IMR-90 (cell line): Measurements from ENCODE around the gene DOCK10. TPM values are rescaled to one million over a fixed set of nuclear protein-coding genes. Genes with fewer than 3 reads are reported as not detected.

Experiments
- ATAC-seq: fragments of 200-7000 bp; cut with Tn5 transposase; 2 replicates; pipeline ENCODE4 v1.9.1; 2020; ENCODE audit warnings: low read depth, mild to moderate bottlenecking, moderate library complexity
- BruUV-seq: library from RNA; stranded (reverse); fragments of 400-500 nt; replicated peaks from 2 replicates; lab custom pipeline; 2021; lab: Mats Ljungman, UMichigan
- CTCF ChIA-PET: fragments of 300-600 bp; formaldehyde crosslinking; extraction: SDS; loops from one replicate; lab custom pipeline; 2021; ENCODE audit warnings: antibody characterized with exemption; lab: Yijun Ruan, JAX
- POLR2A ChIA-PET: fragments of 300-600 bp; sonication (Branson Sonifier 250); formaldehyde crosslinking; loops from one replicate; lab custom pipeline; 2022; ENCODE audit warnings: antibody characterized with exemption; ENCODE audit not compliant: unreplicated experiment; lab: Charles Lee
- DNase-seq: peaks from one replicate; pipeline ENCODE4 v3.0.0; 2013
- H2AFZ ChIP-seq: replicated peaks from 2 replicates; pipeline ENCODE3; 2013; ENCODE audit warnings: low read length, mild to moderate bottlenecking; ENCODE audit not compliant: poor library complexity
- H2AK5ac ChIP-seq: 2 replicates; pipeline ENCODE4 v1.6.1; 2013; ENCODE audit warnings: low read depth, low read length, inconsistent platforms
- H2AK9ac ChIP-seq: replicated peaks from 2 replicates; pipeline ENCODE3; 2013; ENCODE audit warnings: mild to moderate bottlenecking, low read depth, low read length, moderate library complexity; ENCODE audit not compliant: poor library complexity
- H2BK120ac ChIP-seq: 2 replicates; pipeline ENCODE4 v1.6.1; 2013; ENCODE audit warnings: low read depth, low read length, inconsistent platforms
- H2BK15ac ChIP-seq: 3 replicates; pipeline ENCODE4 v1.6.1; 2013; ENCODE audit warnings: low read depth, low read length, inconsistent platforms
- H2BK20ac ChIP-seq: 2 replicates; pipeline ENCODE4 v1.6.1; 2013; ENCODE audit warnings: low read depth, mild to moderate bottlenecking, inconsistent platforms, low read length, moderate library complexity
- H2BK5ac ChIP-seq: 2 replicates; pipeline ENCODE4 v1.6.1; 2013; ENCODE audit warnings: mild to moderate bottlenecking, low read depth, low read length, inconsistent platforms; ENCODE audit not compliant: poor library complexity, severe bottlenecking
- H3K14ac ChIP-seq: replicated peaks from 2 replicates; pipeline ENCODE4 v1.6.1; 2013; ENCODE audit warnings: low read depth, low read length, inconsistent platforms
- H3K18ac ChIP-seq: 2 replicates; pipeline ENCODE4 v1.6.1; 2013; ENCODE audit warnings: low read depth, low read length, control low read depth
- H3K23ac ChIP-seq: 2 replicates; pipeline ENCODE4 v1.6.1; 2013; ENCODE audit warnings: low read depth, low read length, inconsistent platforms
- H3K27ac ChIP-seq: 2 replicates; pipeline ENCODE4 v1.5.1; 2013; ENCODE audit warnings: mild to moderate bottlenecking, control low read depth, low read length; ENCODE audit not compliant: insufficient read depth
- H3K27me3 ChIP-seq: 2 replicates; pipeline ENCODE4 v1.6.1; 2013; ENCODE audit warnings: low read length; ENCODE audit not compliant: control insufficient read depth, insufficient read depth
- H3K36me3 ChIP-seq: 2 replicates; pipeline ENCODE4 v1.6.1; 2013; ENCODE audit warnings: low read length, mixed read lengths; ENCODE audit not compliant: control insufficient read depth, insufficient read depth
- H3K4ac ChIP-seq: 2 replicates; pipeline ENCODE4 v1.6.1; 2013; ENCODE audit warnings: low read depth, low read length, inconsistent platforms
- H3K4me1 ChIP-seq: 2 replicates; pipeline ENCODE4 v1.6.1; 2013; ENCODE audit warnings: low read length, mixed read lengths; ENCODE audit not compliant: control insufficient read depth, insufficient read depth
- H3K4me2 ChIP-seq: 2 replicates; pipeline ENCODE4 v1.6.1; 2013; ENCODE audit warnings: low read depth, mild to moderate bottlenecking, control low read depth, low read length, moderate library complexity
- H3K4me3 ChIP-seq: 2 replicates; pipeline ENCODE4 v1.5.1; 2013; ENCODE audit warnings: low read depth, mild to moderate bottlenecking, control low read depth, low read length, moderate library complexity; ENCODE audit not compliant: insufficient read depth
- H3K56ac ChIP-seq: 2 replicates; pipeline ENCODE4 v1.6.1; 2013; ENCODE audit warnings: low read length, inconsistent platforms; ENCODE audit not compliant: insufficient read depth; ENCODE audit errors: extremely low read depth
- H3K79me1 ChIP-seq, 2 experiments: 2 replicates each; pipeline ENCODE4 v1.6.1; 2013; ENCODE audit warnings: low read length in 2 of 2, inconsistent platforms in 1 of 2, low read depth in 1 of 2
- H3K9ac ChIP-seq: 2 replicates; pipeline ENCODE4 v1.6.1; 2013; ENCODE audit warnings: low read depth, low read length, control low read depth
- H3K9me1 ChIP-seq: 2 replicates; pipeline ENCODE4 v1.6.1; 2013; ENCODE audit warnings: low read length, inconsistent platforms; ENCODE audit not compliant: insufficient read depth
- H3K9me3 ChIP-seq: 2 replicates; pipeline ENCODE4 v1.6.1; 2013; ENCODE audit warnings: low read length; ENCODE audit not compliant: control insufficient read depth, insufficient read depth
- H4K20me1 ChIP-seq: 2 replicates; pipeline ENCODE4 v1.6.1; 2013; ENCODE audit warnings: low read length, inconsistent platforms; ENCODE audit not compliant: insufficient read depth
- H4K5ac ChIP-seq: 2 replicates; pipeline ENCODE4 v1.6.1; 2013; ENCODE audit warnings: mild to moderate bottlenecking, low read depth, low read length, control low read depth
- H4K8ac ChIP-seq, 2 experiments: 2 replicates each; pipeline ENCODE4 v1.6.1; 2013; ENCODE audit warnings: low read depth in 2 of 2, low read length in 2 of 2, control low read depth in 1 of 2, inconsistent platforms in 1 of 2
- H4K91ac ChIP-seq: 2 replicates; pipeline ENCODE4 v1.6.1; 2013; ENCODE audit warnings: low read depth, low read length, inconsistent platforms; ENCODE audit not compliant: insufficient read depth
- CHD1 ChIP-seq: IDR thresholded peaks from 2 replicates; pipeline ENCODE4 v1.6.1; 2012; ENCODE audit warnings: low read depth, low read length, improper control_type of control experiment
- MAFK ChIP-seq: IDR thresholded peaks from 2 replicates; pipeline ENCODE4 v1.6.1; 2012; ENCODE audit warnings: low read depth, low read length, improper control_type of control experiment
- MAZ ChIP-seq: IDR thresholded peaks from 2 replicates; pipeline ENCODE4 v1.6.1; 2012; ENCODE audit warnings: low read depth, mild to moderate bottlenecking, low read length, improper control_type of control experiment, moderate library complexity, borderline replicate concordance
- NFE2L2 ChIP-seq: fragments of 150-350 bp; IDR thresholded peaks from 2 replicates; pipeline ENCODE4 v1.6.1; 2016; ENCODE audit warnings: low read depth, mild to moderate bottlenecking, low read length
- POLR2A ChIP-seq: IDR thresholded peaks from 2 replicates; pipeline ENCODE4 v1.6.1; 2012; ENCODE audit warnings: mild to moderate bottlenecking, low read depth, low read length
- RCOR1 ChIP-seq: IDR thresholded peaks from 2 replicates; pipeline ENCODE4 v1.6.1; 2012; ENCODE audit warnings: mild to moderate bottlenecking, low read length, improper control_type of control experiment; ENCODE audit not compliant: insufficient replicate concordance
- RFX5 ChIP-seq: IDR thresholded peaks from 2 replicates; pipeline ENCODE4 v1.8.0; 2012; ENCODE audit warnings: low read depth, mild to moderate bottlenecking, low read length, moderate library complexity
- WGBS, 2 experiments: methylation state at CpG; one replicate each; pipeline versions ENCODE4 v1.1.5 to v1.1.7; 2013; ENCODE audit warnings: missing lambda C conversion rate in 2 of 2; ENCODE audit not compliant: insufficient read length in 1 of 2; ENCODE audit errors: extremely low coverage in 2 of 2; 5-methylcytosine and 5-hydroxymethylcytosine counted together
- dilution Hi-C: fragments of 300-500 bp; cut with HindIII; formaldehyde crosslinking; loops from one replicate; pipeline ENCODE4 v1.14.3; 2018; ENCODE audit warnings: low sequenced_read_pairs; ENCODE audit not compliant: unreplicated experiment
- in situ Hi-C: fragments of 300-500 bp; cut with MboI; formaldehyde crosslinking; loops from 3 replicates; pipeline ENCODE4 v1.14.3; 2019; ENCODE audit warnings: low sequenced_read_pairs, inconsistent platforms, mixed read lengths
- intact Hi-C: fragments of 100-400 bp; cut with micrococcal nuclease; formaldehyde crosslinking; loops from 2 replicates; pipeline ENCODE4 v1.10.0; 2022
- polyA plus RNA-seq, 3 experiments: library from polyadenylated mRNA; depleted of rRNA; stranded (reverse); fragments of >200 nt; gene quantifications; 2 replicates each; pipeline ENCODE4 v1.2.3, GENCODE V29; 2012; ENCODE audit warnings: low replicate concordance in 1 of 3
- total RNA-seq: library from RNA; depleted of rRNA; stranded (reverse); fragments of >200 nt; gene quantifications from 2 replicates; pipeline ENCODE4 v1.2.3, GENCODE V29; 2012
- TF ChIP-seq, protein P1 (sequence below): fragments of 150-350 bp; IDR thresholded peaks from 2 replicates; pipeline ENCODE4 v1.6.1; 2017; ENCODE audit warnings: mild to moderate bottlenecking, antibody characterized with exemption, low read length, low read depth
- TF ChIP-seq, protein P2 (sequence below): conservative IDR thresholded peaks from 2 replicates; pipeline ENCODE4 v1.5.1; 2012; ENCODE audit warnings: mild to moderate bottlenecking, low read depth, low read length, improper control_type of control experiment
- TF ChIP-seq, protein P3 (sequence below): fragments of 150-350 bp; IDR thresholded peaks from 2 replicates; pipeline ENCODE4 v1.6.1; 2016; ENCODE audit warnings: low read depth, mild to moderate bottlenecking, low read length, moderate library complexity, borderline replicate concordance

DOCK10 gene
- total and polyA plus RNA-seq, 2 of the 4 experiments (the other 2 are of a cell fraction): 58.6 to 75.3 TPM

DNA sequence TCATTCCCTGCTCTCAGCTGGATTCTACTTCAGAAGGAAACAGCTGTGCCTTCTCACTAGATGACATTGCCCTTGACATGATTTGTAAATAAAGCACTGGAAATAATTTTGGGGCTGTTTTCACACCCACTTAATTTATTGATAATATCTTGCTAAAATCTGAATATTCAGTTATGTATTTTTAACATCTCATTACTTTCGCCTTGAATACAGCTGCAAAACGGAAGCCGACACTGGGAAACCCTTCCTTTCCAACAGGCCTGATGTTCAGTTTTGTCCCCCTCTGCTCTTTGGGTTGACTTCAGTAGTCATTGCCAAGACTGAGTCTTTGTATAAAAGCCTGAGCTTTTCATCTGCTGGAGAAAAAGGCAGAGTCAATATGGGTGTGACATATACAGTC, 82.7 kb downstream of the DOCK10 start:
- H3K27ac ChIP-seq: no peak overlapping the region
- H3K9ac ChIP-seq: no peak overlapping the region
- H4K5ac ChIP-seq: no peak overlapping the region
- H3K79me1 ChIP-seq: peaks cover 4 to 18% of the 10 kb centered on the region in 2 experiments; a peak in 3 of 4 replicates
- DNase-seq (no peak), ATAC-seq (no peak)
- no peak overlapping the region for H2BK5ac ChIP-seq
- no peak overlapping the region for H3K4me3 ChIP-seq
- no peaks in the 10 kb centered on the region for H3K36me3 ChIP-seq
- TF ChIP-seq MAZ (no peak), POLR2A (no peak), RCOR1 (no peak), MAFK (no peak), CHD1 (no peak), NFE2L2 (no peak), RFX5 (no peak)
- TF ChIP-seq, protein P1, sequence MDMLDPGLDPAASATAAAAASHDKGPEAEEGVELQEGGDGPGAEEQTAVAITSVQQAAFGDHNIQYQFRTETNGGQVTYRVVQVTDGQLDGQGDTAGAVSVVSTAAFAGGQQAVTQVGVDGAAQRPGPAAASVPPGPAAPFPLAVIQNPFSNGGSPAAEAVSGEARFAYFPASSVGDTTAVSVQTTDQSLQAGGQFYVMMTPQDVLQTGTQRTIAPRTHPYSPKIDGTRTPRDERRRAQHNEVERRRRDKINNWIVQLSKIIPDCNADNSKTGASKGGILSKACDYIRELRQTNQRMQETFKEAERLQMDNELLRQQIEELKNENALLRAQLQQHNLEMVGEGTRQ: no peak
- TF ChIP-seq, protein P2, sequence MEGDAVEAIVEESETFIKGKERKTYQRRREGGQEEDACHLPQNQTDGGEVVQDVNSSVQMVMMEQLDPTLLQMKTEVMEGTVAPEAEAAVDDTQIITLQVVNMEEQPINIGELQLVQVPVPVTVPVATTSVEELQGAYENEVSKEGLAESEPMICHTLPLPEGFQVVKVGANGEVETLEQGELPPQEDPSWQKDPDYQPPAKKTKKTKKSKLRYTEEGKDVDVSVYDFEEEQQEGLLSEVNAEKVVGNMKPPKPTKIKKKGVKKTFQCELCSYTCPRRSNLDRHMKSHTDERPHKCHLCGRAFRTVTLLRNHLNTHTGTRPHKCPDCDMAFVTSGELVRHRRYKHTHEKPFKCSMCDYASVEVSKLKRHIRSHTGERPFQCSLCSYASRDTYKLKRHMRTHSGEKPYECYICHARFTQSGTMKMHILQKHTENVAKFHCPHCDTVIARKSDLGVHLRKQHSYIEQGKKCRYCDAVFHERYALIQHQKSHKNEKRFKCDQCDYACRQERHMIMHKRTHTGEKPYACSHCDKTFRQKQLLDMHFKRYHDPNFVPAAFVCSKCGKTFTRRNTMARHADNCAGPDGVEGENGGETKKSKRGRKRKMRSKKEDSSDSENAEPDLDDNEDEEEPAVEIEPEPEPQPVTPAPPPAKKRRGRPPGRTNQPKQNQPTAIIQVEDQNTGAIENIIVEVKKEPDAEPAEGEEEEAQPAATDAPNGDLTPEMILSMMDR: no peak
- TF ChIP-seq, protein P3, sequence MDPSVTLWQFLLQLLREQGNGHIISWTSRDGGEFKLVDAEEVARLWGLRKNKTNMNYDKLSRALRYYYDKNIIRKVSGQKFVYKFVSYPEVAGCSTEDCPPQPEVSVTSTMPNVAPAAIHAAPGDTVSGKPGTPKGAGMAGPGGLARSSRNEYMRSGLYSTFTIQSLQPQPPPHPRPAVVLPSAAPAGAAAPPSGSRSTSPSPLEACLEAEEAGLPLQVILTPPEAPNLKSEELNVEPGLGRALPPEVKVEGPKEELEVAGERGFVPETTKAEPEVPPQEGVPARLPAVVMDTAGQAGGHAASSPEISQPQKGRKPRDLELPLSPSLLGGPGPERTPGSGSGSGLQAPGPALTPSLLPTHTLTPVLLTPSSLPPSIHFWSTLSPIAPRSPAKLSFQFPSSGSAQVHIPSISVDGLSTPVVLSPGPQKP: no peak
- no peak overlapping the region for H2AFZ ChIP-seq
- no peak overlapping the region for H2BK15ac ChIP-seq
- H2AK5ac ChIP-seq: no peak overlapping the region
- dilution Hi-C loops (no loop called here), intact Hi-C loops (no loop called here), in situ Hi-C loops (no loop called here)
- H2AK9ac ChIP-seq: no peak overlapping the region
- no peaks in the 10 kb centered on the region for H3K27me3 ChIP-seq
- no peak overlapping the region for H3K14ac ChIP-seq
- no peak overlapping the region for H3K23ac ChIP-seq
- no TSS peak for BruUV-seq
- POLR2A ChIA-PET: no interaction called here
- H2BK120ac ChIP-seq: no peak overlapping the region
- H3K9me3 ChIP-seq: no peaks in the 10 kb centered on the region
- H3K56ac ChIP-seq: no peak overlapping the region
- no peak overlapping the region for H4K91ac ChIP-seq
- CTCF ChIA-PET: interaction anchor here (0.6 kb wide), 1 partner anchor 22 kb away, joined by 3 read pairs; no protein-coding TSS in a partner anchor
- no peaks in the 10 kb centered on the region for H3K9me1 ChIP-seq
- H3K4ac ChIP-seq: no peak overlapping the region
- no peak overlapping the region for H3K18ac ChIP-seq
- H2BK20ac ChIP-seq: no peak overlapping the region
- no peaks in the 10 kb centered on the region for H4K20me1 ChIP-seq
- H3K4me2 ChIP-seq: no peak overlapping the region
- H4K8ac ChIP-seq: no peak overlapping the region
- no CpG with 5 or more reads among the region's 3 CpGs for WGBS, 2 experiments
- no peaks in the 10 kb centered on the region for H3K4me1 ChIP-seq
